Ureter (tissue), 1 donor: Measurements from ENCODE around the gene OCEL1. TPM values are rescaled to one million over a fixed set of nuclear protein-coding genes. Genes with fewer than 3 reads are reported as not detected.

Source experiments
- DNase-seq: peaks from one replicate; pipeline ENCODE4 v3.0.0-alpha.2; 2020; ENCODE audit warnings: low spot score
- total RNA-seq: library from RNA; stranded (reverse); gene quantifications from one replicate; pipeline ENCODE4 v1.2.4, GENCODE V29; 2023
- donor health status: DM: yes; HTN: yes; CAD: no.

The OCEL1 gene
- total RNA-seq, 1 donor from 2014 or later: 21.9 TPM

- no peak for DNase-seq
These were observed 12.0 kb downstream of the OCEL1 start for GRCh38 chr19:17237747-17238706.

- DNase-seq: no peak
These were observed 14.2 kb downstream of the OCEL1 start for GRCh38 chr19:17240062-17240752.

- DNase-seq: no peak
These were observed 14.9 kb downstream of the OCEL1 start for GRCh38 chr19:17240826-17241399.

- no peak for DNase-seq
These were observed 16.6 kb downstream of the OCEL1 start for GRCh38 chr19:17242431-17243208.

GRCh38 chr19:17243211-17243829 lies 17.3 kb downstream of the OCEL1 start:
- DNase-seq: no peak

GRCh38 chr19:17243830-17244617 lies 18.0 kb downstream of the OCEL1 start:
- DNase-seq: no peak

GRCh38 chr19:17244618-17245534 lies 18.9 kb downstream of the OCEL1 start:
- no peak for DNase-seq

GRCh38 chr19:17245535-17245984 lies 19.5 kb downstream of the OCEL1 start, which contains the start of gene NR2F6:
NR2F6 (minus strand) TSS chr19:17245919; CDS start chr19:17245220, 699 bp downstream.
- DNase-seq: no peak

GRCh38 chr19:17246681-17247425 lies 20.8 kb downstream of the OCEL1 start:
- no peak for DNase-seq

GRCh38 chr19:17248011-17248776 lies 22.2 kb downstream of the OCEL1 start:
- no peak for DNase-seq

GRCh38 chr19:17249887-17250548 lies 24.0 kb downstream of the OCEL1 start:
- DNase-seq: no peak

- DNase-seq: no peak
These were observed 28.6 kb downstream of the OCEL1 start for GRCh38 chr19:17254636-17255035.

- no peak for DNase-seq
These were observed 29.2 kb downstream of the OCEL1 start for GRCh38 chr19:17255150-17255621.

- no peak for DNase-seq
These were observed 30.1 kb downstream of the OCEL1 start for GRCh38 chr19:17256130-17256529.

- DNase-seq: no peak
These were observed 33.2 kb downstream of the OCEL1 start for GRCh38 chr19:17259118-17259780.

- no peak for DNase-seq
These were observed 33.9 kb downstream of the OCEL1 start for GRCh38 chr19:17259934-17260333.
